Cardiac fibroblast (primary cell): ENCODE data around the gene DALRD3.

Experiments
- DNase-seq, 2 donors: peaks; one replicate each; pipeline versions ENCODE4 v3.0.0 to v3.0.0-alpha.2; 2010; ENCODE audit warnings: low read depth in 2 of 2
- H3K4me3 ChIP-seq, 2 donors: replicated peaks in 1 of 2; 1 replicate in 1 of 2; 2 replicates in 1 of 2; pipeline ENCODE4 v1.5.1; 2011; ENCODE audit warnings: low read depth in 2 of 2, low read length in 2 of 2, mild to moderate bottlenecking in 2 of 2, moderate library complexity in 1 of 2
- CTCF ChIP-seq: IDR thresholded peaks from one replicate; pipeline ENCODE4 v1.5.1; 2011; ENCODE audit warnings: low read depth, mild to moderate bottlenecking, low read length, inconsistent platforms

DALRD3 gene

GRCh38 chr3:49022688-49023171, 4.3 kb upstream of the DALRD3 start:
- TF ChIP-seq CTCF: no peak
- no peak for DNase-seq
- H3K4me3 ChIP-seq: peak overlapping the region; percentile 89

- peak; percentile 95 to 96 for DNase-seq
- H3K4me3 ChIP-seq: peak within 1 kb of the TSS; percentile 89
- TF ChIP-seq CTCF: peak; percentile 78
Measured at GRCh38 chr3:49021813-49022687, 3.7 kb upstream of the DALRD3 start, which contains the start of gene NDUFAF3. TSS of gene NDUFAF3 (plus strand) at chr3:49022121. CDS start at chr3:49022145, 24 bp downstream.

GRCh38 chr3:49021213-49021812, 2.9 kb upstream of the DALRD3 start:
- no peak for TF ChIP-seq CTCF
- peak overlapping the region; percentile 89 for H3K4me3 ChIP-seq

GRCh38 chr3:49020330-49021212, 2.2 kb upstream of the DALRD3 start:
- no peak for TF ChIP-seq CTCF

More at GRCh38 chr3:49021213-49021812, 2.9 kb upstream of the DALRD3 start:
- DNase-seq: peak; percentile 98

GRCh38 chr3:49019941-49020329, 1.6 kb upstream of the DALRD3 start:
- no peak for TF ChIP-seq CTCF
- DNase-seq: peak; percentile 29 to 44
- peak overlapping the region; percentile 89 for H3K4me3 ChIP-seq

More at GRCh38 chr3:49020330-49021212, 2.2 kb upstream of the DALRD3 start:
- H3K4me3 ChIP-seq: peak overlapping the region; percentile 89
- DNase-seq: no peak

GRCh38 chr3:49018707-49019006, 277 bp upstream of the DALRD3 start:
- peak overlapping the region; percentile 75 to 85 for H3K4me3 ChIP-seq
- DNase-seq: peak in 1 of 2 donors; percentile 28
- no peak for TF ChIP-seq CTCF
